IPS-15b (cell line): Measurements from ENCODE around the gene USP24.
"Not testable (repeated sequence)": the region's sequence is repeated elsewhere in the genome, so short reads cannot be mapped to it uniquely, and the experiment has no call there.

ENCODE experiments used
- H3K27me3 ChIP-seq: one replicate; pipeline ENCODE4 v1.6.1; 2013; ENCODE audit warnings: low read length; ENCODE audit not compliant: control insufficient read depth, insufficient read depth
- H3K36me3 ChIP-seq: one replicate; pipeline ENCODE4 v1.6.1; 2013; ENCODE audit warnings: low read length; ENCODE audit not compliant: control insufficient read depth, insufficient read depth
- H3K4me1 ChIP-seq: one replicate; pipeline ENCODE4 v1.6.1; 2013; ENCODE audit warnings: mild to moderate bottlenecking, low read length; ENCODE audit not compliant: control insufficient read depth, insufficient read depth
- H3K4me3 ChIP-seq: one replicate; pipeline ENCODE4 v1.5.1; 2013; ENCODE audit warnings: low read depth, low read length
- H3K9ac ChIP-seq: one replicate; pipeline ENCODE4 v1.6.1; 2013; ENCODE audit warnings: low read depth, mild to moderate bottlenecking, low read length
- H3K9me3 ChIP-seq: one replicate; pipeline ENCODE4 v1.6.1; 2013; ENCODE audit warnings: mild to moderate bottlenecking, low read length; ENCODE audit not compliant: control insufficient read depth, insufficient read depth

Gene USP24

DNA sequence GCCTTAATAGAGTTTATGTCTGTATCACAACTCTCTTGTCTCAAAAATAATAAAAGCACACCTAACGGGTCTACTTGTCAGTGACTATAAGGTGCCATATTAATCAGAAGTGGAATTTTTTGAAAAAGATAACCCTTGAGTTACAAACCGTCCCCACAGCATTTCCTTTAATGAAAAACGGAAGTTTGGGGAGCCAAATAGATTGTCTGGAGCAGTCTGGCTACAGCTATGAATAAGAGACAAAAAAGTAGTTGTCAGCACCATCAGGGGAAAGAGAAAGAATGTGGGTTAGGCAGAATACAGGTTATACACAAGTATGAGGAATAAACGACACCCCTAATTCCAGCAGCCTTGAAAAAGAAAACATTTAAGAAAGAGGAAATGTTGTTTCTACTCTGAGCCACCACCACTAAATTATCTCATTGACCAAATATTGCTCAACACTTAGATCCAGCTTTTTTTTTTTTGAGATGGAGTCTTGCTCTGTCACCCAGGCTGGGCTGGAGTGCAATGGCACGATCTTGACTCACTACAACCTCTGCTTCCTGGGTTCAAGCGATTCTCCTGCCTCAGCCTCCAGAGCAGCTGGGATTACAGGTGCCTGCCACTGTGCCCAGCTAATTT is 29.4 kb upstream of the USP24 start:
- no peaks in the 10 kb centered on the region for H3K36me3 ChIP-seq
- no peak overlapping the region for H3K4me3 ChIP-seq
- H3K9me3 ChIP-seq, result no peaks in the 10 kb centered on the region
- H3K9ac ChIP-seq, result no peak overlapping the region
- no peaks in the 10 kb centered on the region for H3K27me3 ChIP-seq
- no peaks in the 10 kb centered on the region for H3K4me1 ChIP-seq

DNA sequence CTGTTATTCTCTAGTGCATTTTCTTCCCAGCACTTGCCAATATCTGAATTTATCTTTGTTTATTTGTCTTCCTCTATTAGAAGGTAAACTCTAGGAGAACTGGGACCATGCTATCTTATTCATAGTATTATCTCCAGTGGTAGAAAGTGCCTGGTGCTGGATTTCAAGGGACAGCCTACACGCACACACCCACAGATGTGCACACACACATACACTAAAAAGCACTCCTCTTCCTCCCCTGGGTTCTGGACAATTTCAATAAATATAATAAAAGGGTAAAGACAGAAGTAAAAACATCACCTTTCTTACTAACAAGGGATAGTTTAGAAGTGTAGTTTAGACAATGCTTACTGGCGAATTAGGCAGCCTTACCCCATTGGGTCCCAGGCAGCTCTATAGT is 28.5 kb upstream of the USP24 start:
- no peaks in the 10 kb centered on the region for H3K4me1 ChIP-seq
- H3K36me3 ChIP-seq, result no peaks in the 10 kb centered on the region
- H3K9me3 ChIP-seq, result no peaks in the 10 kb centered on the region
- no peak overlapping the region for H3K9ac ChIP-seq
- H3K4me3 ChIP-seq, result no peak overlapping the region
- no peaks in the 10 kb centered on the region for H3K27me3 ChIP-seq

DNA sequence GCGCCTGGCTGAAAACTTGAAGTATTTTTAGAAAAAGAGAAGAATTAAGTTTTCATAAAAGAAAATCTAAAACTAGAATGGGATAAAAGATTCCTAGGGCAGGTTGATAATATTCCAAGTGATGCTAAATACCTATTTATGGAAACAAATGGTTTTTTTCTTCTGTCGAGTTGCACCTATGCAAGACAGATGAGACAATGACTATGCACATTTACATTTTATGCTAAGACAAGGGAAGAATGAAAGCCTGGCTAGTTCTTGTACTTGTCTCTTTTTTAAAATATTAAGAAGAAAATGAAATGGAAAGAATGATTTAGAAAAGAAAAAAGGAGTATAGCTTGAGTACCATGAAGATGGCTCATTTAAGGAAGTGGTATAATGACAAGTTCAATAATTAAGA is 24.4 kb upstream of the USP24 start:
- no peak overlapping the region for H3K9ac ChIP-seq
- H3K36me3 ChIP-seq, result no peaks in the 10 kb centered on the region
- H3K4me3 ChIP-seq, result no peak overlapping the region
- no peaks in the 10 kb centered on the region for H3K9me3 ChIP-seq
- H3K27me3 ChIP-seq, result no peaks in the 10 kb centered on the region
- no peaks in the 10 kb centered on the region for H3K4me1 ChIP-seq

DNA sequence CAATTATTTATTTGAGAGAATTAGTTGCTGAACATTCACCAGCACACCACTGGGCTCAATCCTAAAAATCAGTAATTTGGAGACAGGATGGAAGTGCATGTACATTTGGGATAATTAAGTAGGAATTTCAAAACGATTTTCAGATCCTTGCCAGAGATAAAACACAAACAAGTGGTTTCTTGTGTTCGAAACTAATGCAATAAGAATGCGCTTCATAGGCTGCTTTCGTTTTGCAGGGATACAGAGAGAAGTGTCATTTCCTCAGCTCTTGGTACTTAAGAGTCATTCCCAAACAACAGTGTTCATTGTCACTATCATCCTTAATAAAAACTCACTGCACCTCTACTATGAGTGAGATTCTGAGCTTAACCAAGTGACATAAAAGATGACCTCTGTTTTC is 20.6 kb upstream of the USP24 start:
- no peaks in the 10 kb centered on the region for H3K4me1 ChIP-seq
- no peaks in the 10 kb centered on the region for H3K27me3 ChIP-seq
- H3K36me3 ChIP-seq, result no peaks in the 10 kb centered on the region
- H3K9me3 ChIP-seq, result no peaks in the 10 kb centered on the region
- no peak overlapping the region for H3K9ac ChIP-seq
- no peak overlapping the region for H3K4me3 ChIP-seq

- no peak overlapping the region for H3K4me3 ChIP-seq
- no peaks in the 10 kb centered on the region for H3K9me3 ChIP-seq
- no peak overlapping the region for H3K9ac ChIP-seq
These were observed 18.9 kb upstream of the USP24 start for GRCh38 chr1:55234016-55234415.

GRCh38 chr1:55233145-55233777 is 18.1 kb upstream of the USP24 start:
- H3K36me3 ChIP-seq, result no peaks in the 10 kb centered on the region
- no peak overlapping the region for H3K9ac ChIP-seq
- H3K4me1 ChIP-seq, result no peaks in the 10 kb centered on the region
- H3K4me3 ChIP-seq, result no peak overlapping the region
- no peaks in the 10 kb centered on the region for H3K9me3 ChIP-seq
- no peaks in the 10 kb centered on the region for H3K27me3 ChIP-seq

More at GRCh38 chr1:55234016-55234415, 18.9 kb upstream of the USP24 start:
- Histone ChIP-seq H3K4me1 (no peaks in the 10 kb centered on the region), H3K27me3 (no peaks in the 10 kb centered on the region), H3K36me3 (no peaks in the 10 kb centered on the region)

DNA sequence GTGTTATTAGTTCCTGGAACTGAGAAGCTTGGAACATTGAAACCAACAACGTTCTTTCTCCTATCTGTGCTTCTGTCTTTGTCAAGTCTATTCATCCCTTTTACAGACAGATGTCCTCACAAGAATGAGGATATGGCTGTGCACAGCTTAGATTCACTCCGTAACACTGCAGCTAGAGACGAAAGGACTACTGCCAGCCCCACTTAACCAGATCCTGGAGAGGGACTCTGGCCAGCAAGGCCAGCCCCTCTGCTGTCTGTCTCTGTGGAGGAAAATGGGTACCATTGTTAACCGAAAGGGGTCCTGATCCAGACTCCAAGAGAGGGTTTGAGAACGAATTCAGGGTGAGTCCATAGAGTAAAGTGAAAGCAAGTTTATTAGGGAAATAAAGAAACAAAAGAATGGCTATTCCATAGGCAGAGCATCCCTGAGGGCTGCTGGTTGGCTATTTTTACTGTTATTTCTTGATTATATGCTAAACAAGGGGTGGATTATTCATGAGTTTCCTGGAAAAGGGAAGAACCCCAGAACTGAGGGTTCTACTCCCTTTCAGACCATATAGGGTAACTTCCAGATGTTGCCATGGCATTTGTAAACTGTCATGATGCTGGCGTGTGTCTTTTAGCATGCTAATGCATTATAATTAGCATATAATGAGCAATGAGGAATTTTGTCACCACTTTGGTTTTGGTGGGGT is 17.4 kb upstream of the USP24 start:
- Histone ChIP-seq H3K9me3 (no peaks in the 10 kb centered on the region), H3K27me3 (no peaks in the 10 kb centered on the region)

DNA sequence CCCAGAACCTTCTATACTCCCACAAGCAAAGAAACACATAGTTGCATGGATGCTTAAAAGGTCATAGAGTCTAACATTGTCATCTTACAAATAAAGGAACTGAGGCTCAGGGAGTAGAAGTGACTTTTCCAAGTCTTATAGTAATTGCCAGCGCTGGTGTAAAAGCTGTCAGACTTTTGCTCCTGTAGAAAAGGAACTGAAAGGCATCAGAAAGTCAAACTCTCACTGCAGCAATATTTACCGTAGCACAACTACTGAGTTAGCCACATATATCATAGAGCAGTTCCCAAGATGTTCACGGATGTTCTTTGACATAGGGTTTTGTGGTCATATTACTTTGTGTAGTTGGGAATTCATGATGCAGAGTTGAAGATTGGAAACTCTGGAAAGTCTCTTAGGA is 16.6 kb upstream of the USP24 start:
- Histone ChIP-seq H3K9me3 (no peaks in the 10 kb centered on the region), H3K4me1 (no peaks in the 10 kb centered on the region)

More for the DNA sequence above, 17.4 kb upstream of the USP24 start:
- H3K4me1 ChIP-seq, result no peaks in the 10 kb centered on the region
- H3K9ac ChIP-seq, result no peak overlapping the region
- no peak overlapping the region for H3K4me3 ChIP-seq
- H3K36me3 ChIP-seq, result no peaks in the 10 kb centered on the region

GRCh38 chr1:55230659-55231058 is 15.5 kb upstream of the USP24 start:
- Histone ChIP-seq H3K4me3 (no peak overlapping the region), H3K4me1 (no peaks in the 10 kb centered on the region), H3K36me3 (no peaks in the 10 kb centered on the region), H3K9me3 (no peaks in the 10 kb centered on the region), H3K9ac (no peak overlapping the region), H3K27me3 (no peaks in the 10 kb centered on the region)

More for the DNA sequence above, 16.6 kb upstream of the USP24 start:
- Histone ChIP-seq H3K4me3 (no peak overlapping the region), H3K9ac (no peak overlapping the region), H3K36me3 (no peaks in the 10 kb centered on the region), H3K27me3 (no peaks in the 10 kb centered on the region)

- H3K36me3 ChIP-seq, H3K9me3 ChIP-seq, H3K9ac ChIP-seq, H3K4me1 ChIP-seq, H3K4me3 ChIP-seq, H3K27me3 ChIP-seq: not testable (repeated sequence)
These were observed 14.6 kb upstream of the USP24 start for GRCh38 chr1:55229726-55230125.

DNA sequence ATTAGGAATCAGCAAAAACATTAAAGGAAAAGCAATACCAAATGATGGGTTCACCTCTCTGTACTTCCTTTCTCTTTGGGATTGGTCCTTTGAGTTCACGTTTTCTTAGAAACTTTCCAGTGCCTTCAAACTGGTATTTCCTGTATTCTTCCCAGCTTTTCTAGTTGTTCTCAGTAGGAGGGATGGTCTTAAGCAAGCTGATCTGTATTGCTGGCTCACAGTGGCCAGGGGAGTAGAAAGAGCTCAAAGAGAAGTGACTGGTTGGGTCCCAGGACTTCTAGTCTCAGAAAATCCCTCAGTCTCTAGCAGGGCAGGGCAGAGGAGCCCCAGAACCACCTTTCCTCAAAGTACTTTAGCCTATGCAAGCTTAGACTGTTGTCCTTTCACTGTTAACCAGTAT is 10.1 kb upstream of the USP24 start:
- H3K9me3 ChIP-seq, result no peaks in the 10 kb centered on the region
- H3K9ac ChIP-seq, result no peak overlapping the region
- no peaks in the 10 kb centered on the region for H3K27me3 ChIP-seq
- no peaks in the 10 kb centered on the region for H3K36me3 ChIP-seq
- H3K4me3 ChIP-seq, result no peak overlapping the region
- no peaks in the 10 kb centered on the region for H3K4me1 ChIP-seq

GRCh38 chr1:55224729-55225128 is 9.6 kb upstream of the USP24 start:
- H3K9me3 ChIP-seq, result no peaks in the 10 kb centered on the region

More at GRCh38 chr1:55224729-55225128, 9.6 kb upstream of the USP24 start:
- Histone ChIP-seq H3K36me3 (no peaks in the 10 kb centered on the region), H3K9ac (no peak overlapping the region), H3K27me3 (no peaks in the 10 kb centered on the region), H3K4me1 (no peaks in the 10 kb centered on the region), H3K4me3 (no peak overlapping the region)
